GM23338 (cell line): ENCODE measurements around the gene ZNF322.

Experiments
- CTCF ChIP-seq, 2 experiments: fragments of 200-600 bp in 1 of 2; sonication (generic) in 1 of 2; conservative IDR thresholded peaks; 2 replicates each; pipeline versions ENCODE4 v1.5.1 to v1.6.1; 2016 to 2017; ENCODE audit warnings: antibody characterized with exemption in 2 of 2, low read depth in 2 of 2, mild to moderate bottlenecking in 2 of 2, moderate library complexity in 1 of 2
- REST ChIP-seq: IDR thresholded peaks from one replicate; pipeline ENCODE4 v1.6.1; 2018; ENCODE audit warnings: antibody characterized with exemption; ENCODE audit not compliant: unreplicated experiment

DNA sequence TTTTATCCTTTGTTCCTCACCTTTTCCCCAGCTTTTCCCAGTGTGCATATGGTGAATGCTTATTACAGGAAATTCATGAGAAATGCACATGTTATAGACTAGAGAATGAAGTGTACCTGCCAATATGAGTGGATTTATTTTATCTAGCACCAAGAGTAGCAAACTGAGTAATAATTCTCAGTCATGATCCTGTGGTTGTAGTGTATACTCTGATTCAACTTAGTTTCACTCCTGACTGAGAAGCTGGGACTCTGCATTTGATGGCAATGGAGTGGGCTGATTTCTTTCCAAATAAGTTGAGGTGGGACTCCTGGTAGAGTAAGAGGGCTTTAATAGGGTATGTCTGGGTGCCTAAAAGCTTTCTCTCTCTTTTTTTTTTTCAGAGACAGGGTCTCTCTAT lies 58.8 kb downstream of the ZNF322 start:
- TF ChIP-seq CTCF (conservative IDR thresholded peaks at IDR 0.05; ENCODE audit: low read depth in 2 of 2) (no peak), REST (no peak)
